Posterior vena cava (tissue), 2 donors: ENCODE data around the gene PSMA7. TPM values are rescaled to one million over a fixed set of nuclear protein-coding genes. Genes with fewer than 3 reads are reported as not detected.
"Not testable (repeated sequence)": the region's sequence is repeated elsewhere in the genome, so short reads cannot be mapped to it uniquely, and the experiment has no call there.

Experiments
- DNase-seq: peaks from one replicate; pipeline ENCODE4 v3.0.0-alpha.2; 2020; ENCODE audit warnings: low spot score
- intact Hi-C, 2 donors: fragments of 100-400 bp; cut with DNase I; formaldehyde crosslinking; loops; one replicate each; pipeline versions ENCODE4 v1.14.1 to v1.14.2; 2022 to 2023
- total RNA-seq, 2 donors: library from RNA; stranded (reverse); fragmentation: NEBNext Ultra II Directional; extraction: Animal tissue kit (Norgen Biotek cat#: 25700); gene quantifications; one replicate each; pipeline ENCODE4 v1.2.1, GENCODE V29; 2021
- donor health status: DM: yes; HTN: yes; CAD: no.
- donor health status: DM: yes; HTN: yes; CAD: no.

Gene PSMA7
- total RNA-seq, 2 donors from 2014 or later, result 179 to 194 TPM

GRCh38 chr20:62158541-62158940 lies 15.3 kb upstream of the PSMA7 start:
- intact Hi-C loops, result no loop called here

GRCh38 chr20:62158088-62158400 lies 14.8 kb upstream of the PSMA7 start:
- intact Hi-C loops, result no loop called here
- no peak for DNase-seq

More at GRCh38 chr20:62158541-62158940, 15.3 kb upstream of the PSMA7 start:
- DNase-seq, result no peak

- DNase-seq, result no peak
Measured at GRCh38 chr20:62157387-62158087, 14.3 kb upstream of the PSMA7 start.

GRCh38 chr20:62156592-62157386 lies 13.6 kb upstream of the PSMA7 start:
- no peak for DNase-seq
- intact Hi-C loops, result no loop called here

More at GRCh38 chr20:62157387-62158087, 14.3 kb upstream of the PSMA7 start:
- intact Hi-C loops, result no loop called here

- no peak for DNase-seq
- intact Hi-C loops, result no loop called here
Measured at GRCh38 chr20:62156254-62156556, 13.0 kb upstream of the PSMA7 start.

- intact Hi-C loops, result no loop called here
Measured at GRCh38 chr20:62155428-62156253, 12.4 kb upstream of the PSMA7 start.

GRCh38 chr20:62151835-62152364 lies 8.7 kb upstream of the PSMA7 start:
- intact Hi-C loops, result no loop called here
- DNase-seq, result no peak

More at GRCh38 chr20:62155428-62156253, 12.4 kb upstream of the PSMA7 start:
- DNase-seq, result no peak

GRCh38 chr20:62151225-62151624 lies 8.0 kb upstream of the PSMA7 start:
- DNase-seq, result no peak
- intact Hi-C loops, result no loop called here

GRCh38 chr20:62150310-62150575 lies 7.0 kb upstream of the PSMA7 start:
- intact Hi-C loops, result no loop called here

GRCh38 chr20:62149532-62150309 lies 6.5 kb upstream of the PSMA7 start:
- no peak for DNase-seq
- intact Hi-C loops, result no loop called here

More at GRCh38 chr20:62150310-62150575, 7.0 kb upstream of the PSMA7 start:
- DNase-seq, result no peak

- intact Hi-C loops, result no loop called here
- no peak for DNase-seq
Measured at GRCh38 chr20:62148908-62149314, 5.7 kb upstream of the PSMA7 start.

- DNase-seq, intact Hi-C loops: not testable (repeated sequence)
Measured at GRCh38 chr20:62148383-62148782, 5.2 kb upstream of the PSMA7 start.

GRCh38 chr20:62147528-62147927 lies 4.3 kb upstream of the PSMA7 start:
- intact Hi-C loops, result no loop called here
- DNase-seq, result no peak

- no peak for DNase-seq
- intact Hi-C loops, result no loop called here
Measured at GRCh38 chr20:62147125-62147524, 3.9 kb upstream of the PSMA7 start.

- intact Hi-C loops, result no loop called here
- DNase-seq, result no peak
Measured at GRCh38 chr20:62146019-62146755, 3.0 kb upstream of the PSMA7 start.

- intact Hi-C loops, result no loop called here
- no peak for DNase-seq
Measured at GRCh38 chr20:62145688-62146018, 2.5 kb upstream of the PSMA7 start.

- intact Hi-C loops, result loop anchor here (2.0 to 5.0 kb wide), 2 partner anchors 77 to 127 kb away; no protein-coding TSS in a partner anchor
- DNase-seq, result peak; percentile 91
Measured at GRCh38 chr20:62143957-62144825, 997 bp upstream of the PSMA7 start.
